NCI-H1694 treated with DMSO at 0.1 percent for 48 hours (cell line): Measurements from ENCODE around the gene PSMG3.
"Not testable (repeated sequence)": the region's sequence is repeated elsewhere in the genome, so short reads cannot be mapped to it uniquely, and the experiment has no call there.

Experiments used
- DNase-seq: peaks from one replicate; lab custom pipeline; 2025; lab: John Stamatoyannopoulos, UW

Gene PSMG3

DNA sequence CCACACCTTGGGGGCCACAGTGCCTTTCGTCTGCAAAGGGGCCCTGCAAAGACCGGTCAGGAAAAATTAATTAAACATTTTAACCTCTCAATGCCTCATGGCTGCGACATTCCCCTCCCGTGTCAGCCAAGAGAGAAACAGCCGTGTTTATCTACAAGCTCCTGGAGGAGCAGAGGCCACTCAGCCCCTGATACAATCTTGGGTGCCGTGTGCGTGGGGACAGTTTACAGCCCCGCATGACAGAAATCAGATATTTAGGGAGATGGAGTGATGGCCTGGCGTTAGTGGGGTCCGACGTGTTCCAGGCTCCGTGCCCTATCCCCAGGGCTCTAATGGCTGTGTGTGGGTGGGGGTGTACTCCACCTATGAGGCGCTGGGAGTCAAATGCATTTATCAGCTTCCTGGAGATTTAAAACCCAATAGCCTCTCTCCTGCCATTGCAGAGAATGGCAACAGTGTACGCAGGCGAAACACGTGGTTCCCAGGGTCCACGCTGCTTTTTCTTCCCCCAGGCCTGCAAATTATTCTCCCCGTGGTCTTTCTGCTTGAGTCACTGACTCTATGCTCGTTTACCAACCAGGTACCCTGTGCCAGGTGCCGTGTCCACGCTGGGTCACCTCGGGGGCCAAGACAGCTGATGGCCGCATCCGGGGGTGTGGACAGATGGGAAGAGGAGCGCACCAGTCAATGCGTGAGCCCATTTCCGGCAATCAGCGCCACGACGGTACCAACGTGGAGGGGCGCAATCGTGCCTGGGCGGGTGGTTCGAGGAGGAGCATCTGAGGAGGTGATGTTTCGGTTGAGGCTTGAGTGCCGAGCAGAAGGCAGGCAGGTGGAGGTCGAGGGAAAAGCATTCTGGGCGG lies 26.6 kb upstream of the PSMG3 start:
- DNase-seq, result no peak

DNA sequence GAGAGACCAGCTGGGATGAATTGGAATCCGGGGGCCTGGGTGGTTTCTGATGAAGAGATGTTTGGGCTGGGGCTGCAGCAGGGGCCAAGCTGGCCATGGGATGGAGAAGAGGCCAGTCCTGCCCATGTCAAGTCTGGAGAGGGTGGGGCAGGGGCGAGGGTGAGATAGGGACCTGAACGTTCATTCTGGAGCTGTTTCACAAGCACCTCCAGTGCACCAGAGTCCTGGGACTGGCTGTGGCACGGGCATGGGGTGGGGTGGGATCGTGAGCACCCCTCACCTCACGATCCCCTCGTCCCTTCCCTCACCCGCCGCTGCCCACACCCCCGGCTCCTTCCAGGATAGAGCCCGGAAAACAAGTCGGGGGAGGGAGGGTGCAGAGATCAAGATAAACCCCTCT lies 25.8 kb upstream of the PSMG3 start:
- DNase-seq, result no peak

DNA sequence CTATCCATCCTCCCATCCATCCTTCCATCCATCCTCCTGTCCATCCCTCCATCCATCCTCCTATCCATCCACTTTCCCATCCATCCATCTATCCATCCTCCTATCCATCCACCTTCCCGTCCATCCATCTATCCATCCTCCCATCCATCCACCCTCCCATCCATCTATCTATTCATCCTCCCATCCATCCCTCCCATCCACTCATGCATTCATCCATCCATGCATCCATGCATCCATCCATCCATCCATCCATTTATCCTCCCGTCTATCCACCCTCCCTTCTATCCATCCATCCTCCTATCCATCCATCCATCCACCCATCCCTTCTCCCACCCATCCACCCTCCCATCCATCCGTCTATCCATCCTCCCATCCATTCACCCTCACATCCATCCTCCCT lies 25.2 kb upstream of the PSMG3 start:
- no peak for DNase-seq

DNA sequence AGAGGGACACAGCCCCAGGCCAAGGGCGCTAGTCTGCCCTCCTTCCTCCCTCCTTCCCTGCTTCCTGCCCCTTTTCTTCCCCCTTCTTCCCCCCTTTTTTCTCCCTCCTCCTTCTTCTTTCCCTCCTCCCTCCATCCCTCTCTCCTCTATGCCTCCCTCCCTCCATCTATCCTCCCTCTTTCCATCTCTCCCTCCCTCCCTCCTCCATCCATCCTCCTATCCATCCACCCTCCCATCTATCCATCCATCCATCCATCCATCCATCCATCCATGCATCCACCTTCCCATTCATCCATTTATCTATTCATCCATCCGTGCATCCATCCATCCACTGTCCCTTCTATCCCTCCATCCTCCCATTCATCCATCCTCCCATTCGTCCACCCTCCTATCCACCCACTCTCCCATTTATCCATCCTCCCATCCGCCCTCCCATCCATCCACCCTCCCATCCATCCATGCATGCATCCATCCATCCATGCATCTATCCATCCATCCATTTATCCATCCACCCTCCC lies 24.1 kb upstream of the PSMG3 start:
- no peak for DNase-seq

DNA sequence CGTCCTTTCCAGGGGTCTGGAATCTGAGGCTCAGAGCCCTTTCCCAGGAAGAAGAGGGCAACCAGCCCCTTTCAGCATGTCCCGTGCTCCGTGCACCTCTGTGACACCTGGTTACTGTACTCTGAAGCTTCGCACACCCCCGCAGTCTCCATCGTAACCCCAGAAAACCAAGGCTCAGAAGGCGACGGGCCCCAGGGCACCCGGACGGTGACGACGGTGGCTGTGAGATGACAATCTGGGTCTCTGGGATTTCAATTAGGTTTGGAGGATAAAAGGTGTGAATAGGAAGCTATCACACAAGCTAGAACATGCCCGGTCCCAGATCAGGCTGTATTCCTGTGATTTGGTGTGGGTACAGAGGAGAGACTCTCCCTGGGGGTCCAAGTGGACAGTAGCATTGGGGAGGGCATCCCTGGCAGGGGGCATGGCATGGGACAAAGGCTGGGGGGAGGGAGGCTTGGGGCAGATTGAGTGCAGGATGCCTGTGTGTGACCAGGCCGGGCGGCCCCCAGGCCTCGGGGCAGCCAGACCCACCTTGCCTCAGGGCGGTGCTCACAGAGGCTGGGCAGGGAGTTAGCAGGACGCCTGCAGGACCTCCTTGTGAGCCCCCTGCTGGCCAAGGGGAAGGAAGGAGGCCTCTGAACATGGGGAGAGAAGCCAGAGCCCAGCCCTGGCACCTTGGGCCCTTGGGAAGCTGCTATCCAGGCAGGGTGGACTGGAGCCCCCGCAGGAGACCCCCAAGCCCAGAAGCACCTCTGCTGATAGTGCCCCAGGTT lies 23.4 kb upstream of the PSMG3 start:
- no peak for DNase-seq

DNA sequence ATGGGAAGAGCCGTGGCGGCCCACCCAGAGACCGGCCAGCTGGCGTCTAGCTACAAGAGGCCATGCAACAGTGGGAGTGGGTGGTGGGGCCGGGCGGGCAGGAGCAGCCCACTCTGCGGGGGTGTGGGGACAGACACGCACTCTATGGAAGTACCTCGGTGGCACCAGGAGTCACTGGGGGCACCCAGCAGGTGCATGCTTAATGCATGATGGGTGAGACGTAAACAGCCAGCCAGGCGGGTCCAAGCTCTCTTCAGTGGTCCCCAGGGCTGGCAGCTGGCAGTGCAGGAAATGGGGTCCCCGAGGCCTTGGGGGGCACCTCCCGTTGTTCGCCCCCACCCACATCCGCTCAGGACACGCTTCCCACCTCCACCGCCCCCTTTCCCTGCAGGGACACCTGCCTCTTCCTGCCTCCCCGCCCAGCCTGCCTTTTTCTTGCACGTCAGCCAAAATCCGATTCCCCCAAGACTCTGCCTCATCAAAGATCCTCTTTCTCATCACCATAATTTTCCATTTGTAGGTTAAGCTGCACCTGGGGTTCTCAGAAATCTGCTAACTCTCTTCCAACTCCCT lies 22.6 kb upstream of the PSMG3 start:
- DNase-seq, result no peak

DNA sequence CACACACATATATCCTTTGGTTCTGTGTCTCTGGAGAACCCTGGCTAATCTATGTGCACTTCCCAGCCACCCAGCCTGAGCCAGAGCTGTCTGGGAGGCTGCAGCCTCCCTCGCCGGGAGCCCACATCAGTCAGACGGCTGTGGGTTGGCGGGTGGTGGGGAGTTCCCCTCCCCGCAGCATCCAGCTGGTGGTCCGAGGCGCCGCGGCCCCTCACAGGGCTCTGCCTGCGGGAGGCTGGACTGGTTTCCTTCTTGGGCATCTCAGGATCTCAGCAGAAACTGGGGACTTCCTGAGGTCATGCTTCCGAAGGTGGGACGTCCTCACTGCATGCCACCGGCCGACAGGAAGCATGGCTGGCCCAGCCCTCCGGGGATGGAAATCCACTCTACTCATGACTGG lies 22.0 kb upstream of the PSMG3 start:
- no peak for DNase-seq

DNA sequence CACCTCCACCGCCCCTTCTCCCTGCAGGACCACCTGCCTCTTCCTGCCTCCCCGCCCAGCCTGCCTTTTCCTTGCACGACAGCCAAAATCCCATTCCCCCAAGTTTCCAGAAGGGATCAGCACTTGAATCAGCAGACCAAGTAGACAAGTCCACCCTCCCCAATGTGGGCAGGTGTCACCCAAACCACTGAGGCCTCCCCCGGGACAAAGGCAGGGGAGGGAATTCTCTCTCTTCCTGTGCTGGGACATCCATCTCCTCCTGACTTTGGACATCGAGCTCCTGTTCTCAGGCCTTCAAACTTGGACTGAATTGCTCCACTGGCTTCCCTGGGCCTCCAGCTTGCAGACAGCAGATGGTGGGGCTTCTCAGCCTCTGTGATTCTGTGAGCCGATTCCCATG lies 21.6 kb upstream of the PSMG3 start:
- peak; percentile 27 for DNase-seq

DNA sequence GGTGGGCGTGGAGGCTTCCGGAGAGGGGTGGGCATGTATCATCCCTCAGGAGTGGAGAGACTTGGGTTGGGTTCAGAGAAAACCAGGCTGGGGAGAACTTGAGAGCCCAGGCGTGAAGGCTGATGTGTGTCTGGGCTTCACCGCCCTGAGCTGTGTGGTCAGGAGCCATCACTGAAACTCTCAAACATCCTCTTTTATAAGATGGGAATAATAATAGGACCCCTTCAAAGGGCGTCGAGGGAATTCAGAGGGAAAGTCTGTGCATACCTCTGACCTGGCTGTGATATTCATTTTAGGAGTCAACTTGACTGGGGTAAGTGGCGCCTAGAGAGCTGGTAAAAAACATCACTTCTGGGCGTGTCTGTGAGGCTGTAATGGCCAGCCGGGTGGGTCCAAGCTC lies 21.1 kb upstream of the PSMG3 start:
- no peak for DNase-seq

DNA sequence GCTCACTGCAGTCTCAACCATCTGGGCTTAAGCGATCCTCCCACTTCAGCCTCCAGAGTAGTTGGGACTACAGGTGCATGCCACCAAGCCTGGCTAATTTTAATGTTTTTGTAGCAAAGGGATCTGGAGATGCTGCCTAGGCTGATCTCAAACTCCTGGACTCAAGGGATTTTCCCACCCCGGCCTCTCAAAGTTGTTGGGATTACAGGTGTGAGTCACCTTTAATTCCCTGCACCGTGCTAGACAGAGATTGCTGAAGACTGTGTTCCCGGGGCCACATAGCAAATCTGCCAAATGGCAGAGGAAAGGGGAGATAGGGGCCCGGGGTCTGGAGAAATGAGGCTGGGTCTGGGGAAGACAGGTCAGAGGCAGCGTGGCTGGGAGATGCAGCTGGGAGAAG lies 20.6 kb upstream of the PSMG3 start:
- DNase-seq, result no peak

DNA sequence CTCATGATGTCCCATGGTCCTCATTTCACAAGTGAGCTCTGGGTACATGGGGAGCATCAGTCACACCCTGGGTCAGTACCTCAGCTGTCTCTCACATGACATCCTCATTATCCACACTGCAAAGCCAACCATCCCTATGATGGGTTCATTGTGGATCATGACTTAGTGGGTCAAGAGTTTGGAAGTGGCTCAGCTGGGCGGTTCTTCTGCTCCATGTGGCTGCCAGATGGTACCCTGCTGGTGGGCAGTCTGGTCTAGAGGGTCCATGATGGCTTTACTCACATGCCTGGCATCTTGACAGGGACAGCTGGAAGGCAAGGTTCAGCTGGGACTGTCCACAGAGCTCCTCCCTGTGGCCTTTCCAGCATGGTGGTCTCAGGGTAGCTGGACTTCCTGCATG lies 19.1 kb upstream of the PSMG3 start:
- DNase-seq, result no peak

DNA sequence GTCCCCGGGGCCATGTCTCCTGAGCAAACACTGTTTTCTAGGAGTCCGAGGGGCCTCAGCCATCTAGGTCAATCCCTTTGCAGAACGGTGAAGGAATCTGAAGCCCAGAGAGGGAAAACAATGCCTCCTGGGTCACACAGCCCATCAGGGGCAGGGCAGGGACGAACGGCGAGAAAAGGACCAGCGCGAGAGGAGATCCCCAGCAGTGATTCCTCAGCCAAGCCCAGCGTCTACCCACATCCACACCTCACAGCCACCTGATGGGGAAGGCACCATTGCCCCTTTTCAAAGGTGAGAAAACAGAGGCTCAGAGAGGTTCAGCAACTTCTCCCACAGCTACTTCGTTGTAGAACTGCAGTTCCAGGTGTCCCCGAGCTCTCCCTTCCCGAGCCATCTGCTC lies 17.9 kb upstream of the PSMG3 start:
- no peak for DNase-seq

DNA sequence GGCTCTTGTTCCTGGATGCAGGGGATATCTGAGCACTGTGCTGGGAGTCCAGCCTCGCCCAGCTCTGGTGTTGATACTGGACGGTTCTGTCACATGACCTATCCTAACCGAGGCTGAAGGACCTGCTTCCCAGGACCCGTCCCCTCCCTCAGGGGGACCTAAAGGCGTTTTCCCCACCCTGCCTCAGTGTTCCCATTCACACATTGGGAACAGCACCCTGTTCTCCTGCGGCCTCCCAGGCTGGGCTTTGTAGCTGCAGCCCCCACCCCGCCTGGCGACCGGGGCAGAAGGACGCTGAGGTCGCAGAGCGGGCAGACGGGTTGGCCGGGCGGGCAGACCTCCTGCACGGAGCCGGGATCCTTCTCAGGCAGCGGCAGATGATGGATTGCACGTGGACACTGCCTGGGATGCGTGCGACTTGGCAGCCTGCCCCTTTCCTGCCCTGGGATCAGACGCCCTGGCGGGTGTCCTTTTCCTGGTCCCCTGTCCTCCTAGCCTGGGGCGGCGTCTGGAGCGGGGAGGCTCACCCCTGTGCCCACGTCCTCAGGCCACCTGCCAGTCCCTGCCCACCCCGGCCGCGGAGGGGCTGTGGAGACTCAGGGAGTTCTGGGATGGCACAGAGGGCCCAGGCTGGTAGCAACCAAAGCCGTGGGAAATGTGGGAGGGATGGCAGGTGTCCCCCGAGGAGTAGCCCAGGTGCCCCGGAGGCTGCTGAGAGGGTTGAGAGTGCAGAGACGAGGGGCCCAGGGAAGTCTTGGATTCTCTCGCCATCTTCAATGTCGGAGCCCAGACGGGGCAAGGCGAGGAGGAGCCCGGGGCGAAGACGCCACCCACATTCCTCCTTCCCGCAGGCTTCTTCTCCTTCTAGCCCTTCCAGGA lies 17.2 kb upstream of the PSMG3 start:
- no peak for DNase-seq

DNA sequence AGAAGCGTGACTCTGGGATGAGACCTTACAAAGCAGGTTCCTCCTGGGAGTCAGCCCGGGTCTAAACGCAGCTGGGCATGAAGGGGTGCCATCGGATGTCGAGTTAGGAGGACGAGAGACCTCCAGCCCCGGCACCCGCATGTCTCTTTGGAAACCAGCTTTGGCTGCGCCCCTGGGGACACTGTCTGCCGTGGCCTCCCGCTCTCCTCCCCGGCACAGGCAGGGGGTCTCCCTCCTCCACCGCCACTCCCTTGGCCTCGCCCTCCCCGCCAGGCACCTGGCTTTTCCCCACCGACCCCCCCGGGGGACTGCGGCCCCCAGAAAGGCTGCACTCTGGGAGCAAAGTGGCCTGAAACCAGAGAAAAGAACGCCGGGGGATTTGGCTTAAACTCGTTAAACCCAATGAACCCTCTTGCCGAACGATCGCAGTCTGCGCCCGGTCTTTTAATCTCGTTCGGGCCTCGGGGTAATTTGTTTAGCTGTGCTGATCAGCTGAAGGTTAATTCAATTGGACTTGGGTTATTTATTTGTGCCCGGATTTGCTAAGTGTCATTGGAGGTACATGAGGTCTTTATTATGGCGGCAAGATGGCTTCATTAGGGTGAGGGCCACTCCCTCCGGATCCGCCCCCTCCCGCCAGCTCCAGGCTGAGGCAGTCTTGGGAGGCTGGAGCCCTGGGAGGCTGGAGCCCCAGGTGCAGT lies 16.4 kb upstream of the PSMG3 start:
- no peak for DNase-seq

DNA sequence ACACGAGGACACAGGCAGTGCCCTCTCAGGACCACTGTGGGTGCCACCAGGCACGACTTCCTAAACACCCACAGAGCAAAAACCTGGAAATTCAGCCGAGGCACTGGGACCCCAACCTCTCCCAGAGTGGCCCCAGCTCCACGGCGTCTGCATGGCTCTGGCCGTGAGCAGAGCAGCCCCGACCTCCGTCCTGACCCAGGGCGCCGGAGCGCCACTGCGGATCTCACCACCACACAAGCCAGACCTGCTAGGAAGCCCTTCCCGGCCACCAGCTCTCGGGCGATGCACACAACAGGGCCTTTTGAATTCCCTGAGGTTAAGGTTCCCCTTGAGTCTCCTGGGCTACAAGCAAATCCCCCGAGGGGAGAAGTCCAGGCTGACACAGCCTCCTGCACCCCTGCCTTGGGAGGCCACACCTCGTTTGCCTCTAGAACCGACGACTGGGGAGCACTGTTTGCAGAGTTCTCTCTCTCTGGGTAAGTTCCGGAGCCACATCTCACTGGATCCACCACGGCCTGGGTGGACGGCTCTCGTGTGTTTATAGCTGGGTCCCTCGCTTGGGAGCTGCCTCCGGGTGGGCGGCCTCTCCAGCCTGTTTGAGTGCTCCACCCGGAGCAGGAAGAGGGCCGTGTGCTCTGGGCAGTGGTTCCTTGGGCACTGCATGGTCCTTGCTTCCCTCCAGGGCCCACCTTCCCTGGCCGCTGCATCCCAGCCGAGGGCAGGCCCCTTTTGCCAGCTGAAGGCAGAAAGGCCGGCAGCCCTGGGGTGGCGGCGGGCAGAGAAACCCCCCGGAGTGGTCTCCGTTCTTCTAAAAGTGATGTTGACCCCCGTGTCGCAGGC lies 15.5 kb upstream of the PSMG3 start:
- DNase-seq, result no peak

DNA sequence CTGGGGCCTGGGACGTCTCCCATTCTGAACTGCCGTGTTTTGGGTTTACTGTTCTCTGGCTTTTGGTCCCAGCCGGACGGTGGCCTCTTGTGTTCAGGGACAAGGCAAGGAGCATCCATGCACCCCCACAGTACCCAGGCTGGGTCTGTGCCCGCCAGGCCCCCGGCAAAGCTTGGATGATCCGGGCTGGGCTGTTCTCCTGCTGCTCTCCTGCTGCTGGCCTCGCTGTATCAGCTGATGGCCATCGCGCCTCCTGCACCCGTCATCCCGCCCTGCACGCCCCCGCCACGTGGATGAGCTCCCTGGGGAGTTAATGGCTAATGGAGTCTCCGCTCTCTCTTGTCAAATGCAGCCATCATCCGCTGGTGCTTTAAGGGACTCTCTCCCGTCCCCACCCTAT lies 14.9 kb upstream of the PSMG3 start:
- no peak for DNase-seq

DNA sequence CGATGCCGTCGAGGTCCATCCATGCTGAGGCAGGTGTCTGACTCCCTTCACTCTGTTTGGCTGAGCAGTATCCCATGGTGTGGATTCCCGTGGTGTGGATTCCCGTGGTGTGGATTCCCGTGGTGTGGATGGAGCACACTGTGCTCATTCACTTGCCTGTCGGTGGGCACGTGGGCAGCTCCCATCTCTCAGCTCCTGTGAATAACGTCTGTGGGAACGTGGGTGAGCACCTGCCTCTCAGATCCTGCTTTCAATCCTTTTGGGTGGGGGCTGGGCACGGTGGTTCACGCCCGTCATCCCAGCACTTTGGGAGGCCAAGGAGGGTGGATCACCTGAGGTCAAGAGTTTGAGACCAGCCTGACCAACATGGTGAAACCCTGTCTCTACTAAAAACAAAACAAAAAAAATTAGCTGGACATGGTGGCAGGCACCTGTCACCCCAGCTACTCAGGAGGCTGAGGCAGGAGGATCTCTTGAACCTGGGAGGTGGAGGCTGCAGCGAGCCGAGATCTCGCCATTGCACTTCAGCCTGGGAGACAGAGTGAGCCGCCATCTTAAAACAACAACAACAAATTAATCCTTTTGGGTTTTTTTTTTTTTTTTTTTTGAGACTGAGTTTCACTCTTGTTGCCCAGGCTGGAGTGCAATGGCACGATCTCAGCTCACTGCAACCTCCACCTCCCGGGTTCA lies 13.6 kb upstream of the PSMG3 start:
- DNase-seq, result not testable (repeated sequence)

DNA sequence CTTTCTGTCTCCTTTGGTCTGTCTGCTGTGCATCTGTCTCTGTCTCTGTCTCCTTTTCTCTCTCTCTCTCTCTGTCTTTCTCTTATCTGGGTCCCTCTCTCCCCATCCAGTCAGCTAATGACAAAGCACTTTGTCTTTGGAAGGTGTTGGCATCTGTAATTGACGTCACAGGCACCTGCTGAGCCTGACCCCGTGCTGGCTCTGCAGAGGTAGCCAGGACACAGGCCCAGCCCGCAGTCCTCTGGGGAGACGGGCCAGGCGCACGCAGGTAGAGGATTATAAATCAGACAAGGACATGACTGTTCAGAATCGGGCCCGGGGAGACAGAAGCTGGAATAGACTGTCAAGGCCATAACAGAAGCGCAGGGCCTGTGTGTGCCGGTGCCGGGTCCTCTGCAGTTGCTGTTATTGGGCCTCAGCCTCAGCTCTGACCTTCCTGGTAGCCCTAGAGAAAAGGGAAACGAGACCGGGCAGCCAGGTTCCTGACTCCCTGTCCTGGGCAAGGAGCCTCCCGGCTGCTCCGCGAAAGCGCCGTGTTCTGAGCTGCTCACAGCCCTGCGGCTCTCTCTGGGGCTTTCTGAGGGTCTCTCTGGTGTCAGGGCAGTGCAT lies 10.7 kb upstream of the PSMG3 start:
- DNase-seq, result no peak
